H1 (cell line): ENCODE data around the gene AVP. TPM values are rescaled to one million over a fixed set of nuclear protein-coding genes. Genes with fewer than 3 reads are reported as not detected.

Experiments
- CTCF ChIA-PET: fragments of 300-600 bp; sonication (Branson Sonifier 250); formaldehyde crosslinking; loops from one replicate; lab custom pipeline; 2021; ENCODE audit not compliant: partially characterized antibody; lab: Charles Lee
- POLR2A ChIA-PET: fragments of 300-600 bp; sonication (Branson Sonifier 250); formaldehyde crosslinking; loops from one replicate; lab custom pipeline; 2021; ENCODE audit warnings: inconsistent platforms; ENCODE audit not compliant: partially characterized antibody; lab: Charles Lee
- DNase-seq, 2 experiments: peaks; one replicate each; pipeline versions ENCODE4 v3.0.0 to v3.0.0-alpha.2; 2010 to 2022; ENCODE audit warnings: low spot score in 2 of 2, low read depth in 1 of 2, mixed read lengths in 1 of 2
- FAIRE-seq: peaks from 2 replicates; lab custom pipeline; 2011; peaks lifted over from hg19 to GRCh38; lab: Jason Lieb, UNC
- H2AFZ ChIP-seq: 2 replicates; pipeline ENCODE4 v1.8.1; 2012; ENCODE audit warnings: low read length, inconsistent platforms
- H2AK5ac ChIP-seq: 2 replicates; pipeline ENCODE4 v1.6.1; 2013; ENCODE audit warnings: low read depth, low read length
- H2BK120ac ChIP-seq: replicated peaks from 2 replicates; pipeline ENCODE3; 2013; ENCODE audit warnings: low read depth, low read length, inconsistent platforms
- H2BK12ac ChIP-seq: 2 replicates; pipeline ENCODE4 v1.6.1; 2013; ENCODE audit warnings: low read depth, low read length
- H2BK15ac ChIP-seq: 2 replicates; pipeline ENCODE4 v1.6.1; 2013; ENCODE audit warnings: low read length
- H2BK20ac ChIP-seq: 2 replicates; pipeline ENCODE4 v1.6.1; 2013; ENCODE audit warnings: low read length
- H2BK5ac ChIP-seq: 2 replicates; pipeline ENCODE4 v1.6.1; 2013; ENCODE audit warnings: low read depth, low read length
- H3K14ac ChIP-seq: 2 replicates; pipeline ENCODE4 v1.6.1; 2013; ENCODE audit warnings: inconsistent platforms; ENCODE audit not compliant: insufficient read length
- H3K18ac ChIP-seq: 2 replicates; pipeline ENCODE4 v1.6.1; 2013; ENCODE audit warnings: low read length; ENCODE audit errors: extremely low read depth
- H3K23ac ChIP-seq: 2 replicates; pipeline ENCODE4 v1.6.1; 2013; ENCODE audit warnings: inconsistent platforms; ENCODE audit not compliant: insufficient read length
- H3K23me2 ChIP-seq: 2 replicates; pipeline ENCODE4 v1.6.1; 2013; ENCODE audit warnings: low read depth, low read length
- H3K27ac ChIP-seq: 2 replicates; pipeline ENCODE4 v1.6.1; 2011; ENCODE audit warnings: low read depth, low read length, inconsistent platforms
- H3K27me3 ChIP-seq, 4 experiments: replicated peaks in 1 of 4; 1 replicate in 1 of 4; 2 replicates in 3 of 4; pipeline versions ENCODE4 v1.6.1 to v1.8.1; 2011 to 2013; ENCODE audit warnings: low read length in 3 of 4, mild to moderate bottlenecking in 3 of 4, inconsistent platforms in 2 of 4, mixed read lengths in 2 of 4, moderate library complexity in 1 of 4; ENCODE audit not compliant: control insufficient read depth in 3 of 4, insufficient read depth in 3 of 4; ENCODE audit errors: extremely low read depth in 1 of 4
- H3K36me3 ChIP-seq, 4 experiments: 2 replicates each; pipeline versions ENCODE4 v1.6.1 to v1.8.1; 2011 to 2013; ENCODE audit warnings: mild to moderate bottlenecking in 4 of 4, low read length in 3 of 4, moderate library complexity in 2 of 4, control low read depth in 1 of 4, inconsistent platforms in 1 of 4; ENCODE audit not compliant: insufficient read depth in 4 of 4, control insufficient read depth in 2 of 4
- H3K4ac ChIP-seq: replicated peaks from 2 replicates; pipeline ENCODE3; 2013; ENCODE audit warnings: low read length, low read depth, mixed read lengths, inconsistent platforms; ENCODE audit not compliant: insufficient read length
- H3K4me1 ChIP-seq, 4 experiments: replicated peaks in 1 of 4; 1 replicate in 1 of 4; 2 replicates in 3 of 4; pipeline versions ENCODE4 v1.6.1 to v1.8.1; 2011 to 2013; ENCODE audit warnings: low read length in 3 of 4, inconsistent platforms in 2 of 4, mixed read lengths in 1 of 4; ENCODE audit not compliant: insufficient read depth in 4 of 4, control insufficient read depth in 3 of 4
- H3K4me2 ChIP-seq, 2 experiments: 2 replicates each; pipeline versions ENCODE4 v1.6.1 to v1.8.1; 2011 to 2013; ENCODE audit warnings: low read depth in 2 of 2, low read length in 2 of 2, control low read depth in 1 of 2, inconsistent platforms in 1 of 2, mild to moderate bottlenecking in 1 of 2; ENCODE audit not compliant: insufficient read depth in 1 of 2
- H3K4me3 ChIP-seq, 4 experiments: fragments of 200-600, 300-600 bp in 1 of 4; sonication (generic), shearing (Covaris generic), sonication (Bioruptor Twin) in 1 of 4; 2 replicates each; pipeline versions ENCODE4 v1.5.1 to v1.8.1; 2011 to 2016; ENCODE audit warnings: low read length in 4 of 4, low read depth in 3 of 4, control low read depth in 2 of 4, inconsistent platforms in 2 of 4, mild to moderate bottlenecking in 2 of 4, mixed read lengths in 1 of 4, moderate library complexity in 1 of 4; ENCODE audit not compliant: insufficient read depth in 2 of 4; ENCODE audit errors: extremely low read depth in 1 of 4
- H3K56ac ChIP-seq: replicated peaks from 2 replicates; pipeline ENCODE3; 2013; ENCODE audit warnings: low read depth, mild to moderate bottlenecking, mixed read lengths, low read length, inconsistent platforms; ENCODE audit not compliant: insufficient read length
- H3K79me1 ChIP-seq: 2 replicates; pipeline ENCODE4 v1.6.1; 2013; ENCODE audit warnings: low read depth, low read length, control low read depth
- H3K79me2 ChIP-seq, 2 experiments: 2 replicates each; pipeline versions ENCODE4 v1.6.1 to v1.8.1; 2012 to 2013; ENCODE audit warnings: low read length in 2 of 2, mild to moderate bottlenecking in 2 of 2, inconsistent platforms in 1 of 2; ENCODE audit not compliant: insufficient read depth in 2 of 2, control insufficient read depth in 1 of 2
- H3K9ac ChIP-seq, 4 experiments: replicated peaks in 1 of 4; 1 replicate in 1 of 4; 2 replicates in 3 of 4; pipeline versions ENCODE4 v1.6.1 to v1.8.1; 2011 to 2013; ENCODE audit warnings: low read depth in 3 of 4, low read length in 3 of 4, control low read depth in 2 of 4, mild to moderate bottlenecking in 2 of 4, moderate library complexity in 2 of 4, inconsistent platforms in 1 of 4; ENCODE audit errors: extremely low read depth in 1 of 4
- H3K9me3 ChIP-seq, 2 experiments: 2 replicates each; pipeline versions ENCODE4 v1.6.1 to v1.8.1; 2012 to 2013; ENCODE audit warnings: mild to moderate bottlenecking in 2 of 2, moderate library complexity in 2 of 2, control low read depth in 1 of 2, inconsistent platforms in 1 of 2, low read depth in 1 of 2, low read length in 1 of 2, mixed read lengths in 1 of 2; ENCODE audit not compliant: insufficient read depth in 2 of 2
- H4K20me1 ChIP-seq, 2 experiments: replicated peaks in 1 of 2; 2 replicates each; pipeline versions ENCODE3 to v1.8.1; 2011 to 2013; ENCODE audit warnings: inconsistent platforms in 2 of 2, low read length in 2 of 2, mild to moderate bottlenecking in 1 of 2; ENCODE audit not compliant: insufficient read depth in 2 of 2, control insufficient read depth in 1 of 2
- H4K5ac ChIP-seq: 2 replicates; pipeline ENCODE4 v1.6.1; 2013; ENCODE audit warnings: low read length, low read depth, mixed read lengths, inconsistent platforms; ENCODE audit not compliant: insufficient read length
- H4K8ac ChIP-seq: 2 replicates; pipeline ENCODE4 v1.8.0; 2013; ENCODE audit warnings: mild to moderate bottlenecking, moderate library complexity, low read length, inconsistent platforms; ENCODE audit not compliant: insufficient read depth; ENCODE audit errors: extremely low read depth
- H4K91ac ChIP-seq: replicated peaks from 2 replicates; pipeline ENCODE3; 2013; ENCODE audit warnings: low read length, mixed read lengths, inconsistent platforms; ENCODE audit not compliant: insufficient read length
- ASH2L ChIP-seq: fragments of 200-600, 300-600 bp; sonication (generic); IDR thresholded peaks from one replicate; pipeline ENCODE4 v1.7.1; 2017; ENCODE audit warnings: low read length
- CHD1 ChIP-seq: IDR thresholded peaks from 2 replicates; pipeline ENCODE4 v1.6.1; 2012; ENCODE audit warnings: low read depth, low read length, improper control_type of control experiment
- GTF2F1 ChIP-seq: IDR thresholded peaks from 2 replicates; pipeline ENCODE4 v1.6.1; 2012; ENCODE audit warnings: low read depth, low read length, improper control_type of control experiment, borderline replicate concordance
- KDM1A ChIP-seq: fragments of 200-600, 300-600 bp; sonication (generic); IDR thresholded peaks from 2 replicates; pipeline ENCODE4 v1.7.1; 2016; ENCODE audit warnings: mild to moderate bottlenecking, low read length, borderline replicate concordance
- KDM4A ChIP-seq: IDR thresholded peaks from one replicate; pipeline ENCODE4 v1.7.1; 2012; ENCODE audit warnings: low read depth, mild to moderate bottlenecking, moderate library complexity, low read length, inconsistent platforms; ENCODE audit not compliant: severe bottlenecking
- POLR2AphosphoS5 ChIP-seq: IDR thresholded peaks from 2 replicates; pipeline ENCODE4 v1.6.1; 2011; ENCODE audit warnings: low read depth, low read length
- RAD21 ChIP-seq, 2 experiments: IDR thresholded peaks in 1 of 2; conservative IDR thresholded peaks in 1 of 2; 2 replicates each; pipeline ENCODE4 v1.6.1; 2011; ENCODE audit warnings: low read depth in 2 of 2, low read length in 2 of 2, improper control_type of control experiment in 1 of 2, inconsistent platforms in 1 of 2, mild to moderate bottlenecking in 1 of 2, moderate library complexity in 1 of 2
- RFX5 ChIP-seq: IDR thresholded peaks from 2 replicates; pipeline ENCODE4 v1.6.1; 2011; ENCODE audit warnings: low read depth, low read length, improper control_type of control experiment, borderline replicate concordance
- RNF2 ChIP-seq: fragments of 200-900, 300-1000 bp; sonication (generic); IDR thresholded peaks from 2 replicates; pipeline ENCODE4 v1.7.1; 2016; ENCODE audit warnings: borderline replicate concordance, low read depth, mild to moderate bottlenecking, antibody characterized with exemption, low read length; ENCODE audit not compliant: poor library complexity, severe bottlenecking; ENCODE audit errors: missing control alignments
- SP4 ChIP-seq: IDR thresholded peaks from 2 replicates; pipeline ENCODE4 v1.6.1; 2012; ENCODE audit warnings: low read length, inconsistent platforms
- SRF ChIP-seq: IDR thresholded peaks from 2 replicates; pipeline ENCODE4 v1.6.1; 2011; ENCODE audit warnings: mild to moderate bottlenecking, low read depth, low read length, moderate library complexity
- YY1 ChIP-seq: IDR thresholded peaks from 2 replicates; pipeline ENCODE4 v1.6.1; 2011; ENCODE audit warnings: low read depth, mild to moderate bottlenecking, low read length
- WGBS, 2 experiments: shearing (Covaris generic) in 1 of 2; methylation state at CpG; one replicate each; pipeline versions ENCODE4 v1.1.6 to v1.1.7; 2013 to 2015; ENCODE audit warnings: low lambda C conversion rate in 2 of 2, mixed read lengths in 2 of 2, inconsistent platforms in 1 of 2, low coverage in 1 of 2, missing lambda C conversion rate in 1 of 2; ENCODE audit not compliant: insufficient replicate concordance in 2 of 2, insufficient coverage in 1 of 2, insufficient read length in 1 of 2; ENCODE audit errors: extremely low coverage in 1 of 2, missing lambda C conversion rate in 1 of 2; 5-methylcytosine and 5-hydroxymethylcytosine counted together
- polyA plus RNA-seq, 7 experiments: library from polyadenylated mRNA; depleted of rRNA in 3 of 7; stranded (reverse) in 5 of 7; unstranded in 2 of 7; fragments of >200 nt in 5 of 7; fragments of 200-250 nt in 2 of 7; gene quantifications; 1 replicate in 5 of 7; 2 replicates in 1 of 7; 4 replicates in 1 of 7; pipeline versions ENCODE4 v1.2.1 to v1.2.3, GENCODE V29; 2011 to 2013; ENCODE audit warnings: missing spikeins in 2 of 7, mixed read lengths in 2 of 7
- total RNA-seq: library from RNA; stranded (reverse); fragmentation: NEBNext Ultra II Directional; extraction: Animal tissue kit (Norgen Biotek cat#: 25700); gene quantifications from 2 replicates; pipeline ENCODE4 v1.2.1, GENCODE V29; 2021

The AVP gene
- total and polyA plus RNA-seq, 2 of the 8 experiments (the other 6 are each of a cell fraction or from before 2014, with no cell fraction given): 0.18 TPM; not detected in 1

- Histone ChIP-seq H3K79me1 (peaks cover 3% of the 10 kb centered on the region; the same call in 1 of the 2 replicates), H3K23me2 (peaks cover 8% of the 10 kb centered on the region), H3K4me2 (peak overlapping the region; percentile 31 to 59), H3K14ac (no peak overlapping the region), H3K4ac (peak overlapping the region; percentile 63), H4K91ac (peak overlapping the region; percentile 73), H3K4me1 (peaks cover 2 to 12% (median 8%) of the 10 kb centered on the region in 4 experiments; a peak in 6 of 7 replicates), H3K56ac (no peak overlapping the region), H4K20me1 (peaks cover under 1 to 2% of the 10 kb centered on the region in 2 experiments), H2BK15ac (no peak overlapping the region), H2BK120ac (no peak overlapping the region), H2BK20ac (no peak overlapping the region; the same call in 1 of the 2 replicates), H3K36me3 (peaks cover 11 to 25% (median 16%) of the 10 kb centered on the region in 4 experiments; a peak in 5 of 8 replicates), H2BK12ac (0 out of 2 replicates have a peak overlapping the region, but pooled peaks have one; percentile 50), H3K9me3 (no peaks in the 10 kb centered on the region), H3K4me3 (peak overlapping the region in 1 of 4 experiments; percentile 16; a peak in 1 of 8 replicates), H2AK5ac (no peak overlapping the region; the same call in 1 of the 2 replicates), H4K8ac (no peak overlapping the region), H3K79me2 (peaks cover 0 to 4% of the 10 kb centered on the region in 2 experiments; a peak in 1 of 4 replicates), H4K5ac (peak overlapping the region; percentile 68), H3K9ac (peak overlapping the region in 1 of 4 experiments; percentile 39; a peak in 3 of 7 replicates), H2AFZ (no peak overlapping the region), H3K23ac (peak overlapping the region; percentile 35), H3K18ac (peak overlapping the region; percentile 83), H3K27me3 (no peaks in the 10 kb centered on the region), H2BK5ac (peak overlapping the region; percentile 93; the same call in 1 of the 2 replicates), H3K27ac (no peak overlapping the region)
- WGBS, 2 experiments: 75% methylated on average over 9 of the region's 10 CpGs; no CpG with 5 or more reads in 1 of the 2 experiments
- peak; percentile 32 for FAIRE-seq
- ChIA-PET CTCF (interaction anchor here (0.6 to 1.8 kb wide), 5 partner anchors 9 to 963 kb away, joined by 3 to 7 read pairs (median 3); no protein-coding TSS in a partner anchor), POLR2A (interaction anchor here (0.9 to 1.9 kb wide), 5 partner anchors 8 to 241 kb away, joined by 3 to 6 read pairs (median 4); partner anchors contain the start of genes CPXM1 and OXT)
- no peak for DNase-seq
- TF ChIP-seq POLR2AphosphoS5: no peak
- TF ChIP-seq RAD21 (IDR thresholded peaks at IDR 0.05 in 1 of 2, conservative IDR thresholded peaks at IDR 0.05 in 1 of 2; ENCODE audit: low read depth in 2 of 2, low read length in 2 of 2): no peak
- TF ChIP-seq RFX5: no peak
- TF ChIP-seq KDM1A: no peak
- no peak for TF ChIP-seq ASH2L
- TF ChIP-seq YY1: no peak
- TF ChIP-seq CHD1: no peak
- TF ChIP-seq KDM4A: no peak
- no peak for TF ChIP-seq GTF2F1
- no peak for TF ChIP-seq RNF2
- TF ChIP-seq SRF: no peak
- TF ChIP-seq SP4: no peak
Observed at GRCh38 chr20:3041854-3042409, 42.6 kb downstream of the AVP start.
